HG02623 (cell line): ENCODE results near the gene SLC26A3.

Source experiments
- ATAC-seq: cut with Tn5 transposase; IDR thresholded peaks from one replicate; pipeline ENCODE4 v1.9.1; 2021; ENCODE audit warnings: moderate library complexity; ENCODE audit not compliant: unreplicated experiment

Gene SLC26A3

DNA sequence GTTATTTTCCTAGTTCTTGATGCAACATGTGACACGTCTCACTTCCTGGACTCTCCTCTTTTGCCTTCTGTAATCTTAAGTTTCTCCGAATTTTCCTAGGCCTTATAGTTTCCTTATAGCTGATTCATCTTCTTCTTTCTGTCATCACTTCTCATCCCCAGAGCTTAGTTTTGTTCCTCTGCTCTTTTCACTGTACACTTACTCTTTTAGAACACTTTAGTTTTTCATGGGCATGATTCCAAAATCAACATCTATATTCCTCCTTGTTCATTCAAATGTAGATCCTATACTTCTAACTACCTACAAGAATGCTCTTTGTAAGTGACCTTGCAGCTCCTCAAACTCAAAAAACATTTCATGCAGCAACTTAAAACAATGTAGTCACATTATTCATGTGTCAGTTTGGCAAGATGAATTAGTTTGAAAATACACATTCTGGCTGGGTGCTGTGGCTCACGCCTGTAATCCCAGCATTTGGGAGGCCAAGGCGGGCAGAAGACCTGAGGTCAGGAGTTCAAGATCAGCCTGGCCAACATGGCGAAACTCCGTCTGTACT is 13.1 kb upstream of the SLC26A3 start:
- no peak for ATAC-seq

- no peak for ATAC-seq
Observed at GRCh38 chr7:107815254-107815882, 12.3 kb upstream of the SLC26A3 start.

DNA sequence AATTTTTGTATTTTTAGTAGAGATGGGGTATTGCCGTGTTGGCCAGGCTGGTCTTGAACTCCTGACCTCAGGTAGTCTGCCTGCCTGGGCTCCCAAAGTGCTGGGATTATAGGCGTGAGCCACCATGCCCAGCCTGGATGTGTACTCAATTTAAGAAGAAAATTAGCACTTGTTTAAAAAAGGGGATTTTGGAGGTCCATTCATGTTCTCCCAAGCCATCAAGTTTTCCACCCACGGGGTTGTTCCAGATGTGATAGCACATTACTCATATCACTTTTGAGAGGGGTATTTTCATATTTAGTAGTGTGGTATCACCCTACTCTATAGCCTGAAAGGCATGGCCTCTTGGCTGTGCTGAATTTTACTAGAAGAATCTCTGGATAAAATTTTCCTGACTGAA is 10.5 kb upstream of the SLC26A3 start:
- no peak for ATAC-seq

- no peak for ATAC-seq
Observed at GRCh38 chr7:107811934-107812333, 8.9 kb upstream of the SLC26A3 start.

DNA sequence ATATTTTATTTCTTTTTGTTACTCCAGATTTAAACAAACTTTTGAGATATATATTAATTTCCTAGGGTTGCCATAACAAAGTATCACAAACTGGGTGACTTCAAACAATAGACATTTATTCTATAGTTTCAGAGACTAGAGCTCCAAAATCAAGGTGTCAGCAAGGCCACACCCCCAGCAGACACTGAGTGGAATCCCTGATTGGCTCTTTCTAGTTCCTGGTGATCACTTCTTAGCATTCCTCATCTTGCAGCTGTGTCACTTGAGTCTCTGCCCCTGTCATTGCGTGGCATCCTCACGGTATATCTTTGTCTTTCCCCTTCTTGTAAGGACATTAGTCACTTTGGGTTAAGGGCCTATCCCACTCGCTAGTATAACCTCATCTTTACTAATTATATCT is 7.6 kb upstream of the SLC26A3 start:
- no peak for ATAC-seq

GRCh38 chr7:107809179-107809578 is 6.2 kb upstream of the SLC26A3 start:
- no peak for ATAC-seq

DNA sequence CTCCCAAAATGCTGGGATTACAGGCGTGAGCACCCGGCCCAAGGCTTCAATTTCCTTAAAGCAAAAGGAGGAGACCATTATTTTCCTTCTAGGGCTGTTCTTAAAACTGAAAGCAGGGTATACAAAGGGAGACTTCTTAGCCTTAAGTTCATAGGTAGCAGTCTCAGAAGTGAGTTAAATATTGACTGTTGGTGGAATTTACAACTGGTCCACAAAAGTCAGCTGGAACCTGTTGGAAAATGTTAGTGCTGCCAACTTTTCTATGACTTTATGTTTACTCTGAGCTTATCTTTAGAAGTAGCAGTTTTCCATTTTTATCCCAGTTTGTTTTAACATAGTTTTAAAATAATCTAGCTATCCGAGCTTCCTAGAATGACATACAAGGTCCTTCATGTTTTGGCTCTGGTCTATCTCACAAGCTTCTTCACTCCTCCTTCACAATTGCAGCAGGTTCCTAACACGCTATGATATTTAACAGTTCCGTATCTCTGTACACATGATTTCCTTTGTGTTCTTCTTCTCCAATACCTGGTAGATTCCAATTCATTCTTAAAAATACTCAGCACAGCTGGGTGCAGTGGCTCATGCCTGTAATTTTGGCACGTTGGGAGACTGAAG is 3.3 kb downstream of the SLC26A3 start:
- no peak for ATAC-seq

DNA sequence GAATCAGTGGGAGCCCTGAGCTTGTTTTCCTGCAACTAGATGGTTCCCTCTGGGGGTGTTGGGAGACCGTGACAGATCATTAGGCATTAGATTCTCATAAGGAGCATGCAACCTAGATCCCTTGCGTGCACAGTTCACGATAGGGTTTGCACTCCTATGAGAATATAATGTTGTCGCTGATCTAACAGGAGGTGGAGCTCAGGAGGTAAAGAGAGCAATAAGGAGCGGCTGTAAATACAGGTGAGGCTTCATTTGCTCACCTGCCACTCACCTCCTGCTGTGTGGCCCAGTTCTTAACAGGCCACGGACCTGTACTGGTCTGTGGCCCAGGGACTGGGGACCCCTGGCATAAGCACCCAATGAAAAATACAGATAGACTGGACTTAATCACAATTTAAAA is 10.7 kb downstream of the SLC26A3 start:
- ATAC-seq = no peak

DNA sequence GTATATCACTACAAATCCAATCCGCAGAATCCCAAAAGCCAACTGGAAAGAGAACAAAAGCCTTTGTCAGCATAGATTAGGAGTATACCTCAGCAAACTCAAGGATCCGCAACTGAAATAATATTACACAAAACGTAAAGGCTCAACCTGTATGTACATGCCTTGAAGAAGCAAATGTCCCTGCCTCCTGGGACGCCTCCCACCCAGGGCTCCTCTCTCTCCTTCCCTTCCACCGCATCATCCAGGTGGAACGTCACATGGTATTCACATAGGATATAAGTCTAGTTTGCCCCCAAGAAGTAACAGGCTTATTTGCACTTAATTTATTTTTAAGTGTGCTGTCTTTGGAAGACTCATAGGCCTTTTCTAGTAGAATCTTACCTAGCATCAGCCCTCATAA is 13.4 kb downstream of the SLC26A3 start:
- no peak for ATAC-seq

GRCh38 chr7:107788662-107789061 is 14.4 kb downstream of the SLC26A3 start:
- ATAC-seq = no peak

DNA sequence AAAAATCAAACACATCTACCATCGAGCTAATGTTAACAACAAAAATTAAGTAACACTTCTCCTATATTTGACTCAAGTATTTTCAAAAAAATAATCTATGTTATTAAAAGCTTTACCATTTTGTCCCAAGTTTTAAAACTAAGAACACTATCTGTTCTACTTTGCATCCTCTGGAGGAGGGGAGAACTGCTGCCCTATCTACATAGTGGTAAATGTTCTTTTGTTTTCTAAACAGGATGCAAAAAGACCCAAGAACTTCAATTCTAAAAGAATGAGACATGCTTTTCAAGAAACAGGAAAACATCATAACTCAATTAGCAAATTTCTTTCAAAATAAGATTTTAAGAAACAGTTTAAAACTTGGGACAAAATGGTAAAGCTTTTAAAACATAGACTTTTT is 14.8 kb downstream of the SLC26A3 start:
- ATAC-seq = no peak

DNA sequence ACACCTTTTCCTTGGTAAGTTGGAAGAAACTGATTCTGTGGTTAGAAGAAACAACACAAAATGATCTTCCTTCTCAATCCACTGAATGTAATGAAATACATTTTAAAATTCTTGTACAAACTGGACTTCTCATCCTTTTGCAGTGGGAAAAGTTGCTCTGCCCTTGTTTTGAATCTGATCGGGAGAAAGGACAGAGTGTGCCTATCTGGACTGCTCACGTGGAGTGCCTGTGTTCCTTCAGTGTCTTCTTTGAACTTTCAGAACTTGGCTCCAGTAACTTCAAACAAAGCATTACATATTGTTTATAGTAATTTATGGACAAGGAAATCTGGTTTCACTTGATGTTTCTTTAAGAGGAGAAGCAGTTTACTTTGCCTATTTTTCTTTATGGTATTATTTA is 17.1 kb downstream of the SLC26A3 start:
- no peak for ATAC-seq

DNA sequence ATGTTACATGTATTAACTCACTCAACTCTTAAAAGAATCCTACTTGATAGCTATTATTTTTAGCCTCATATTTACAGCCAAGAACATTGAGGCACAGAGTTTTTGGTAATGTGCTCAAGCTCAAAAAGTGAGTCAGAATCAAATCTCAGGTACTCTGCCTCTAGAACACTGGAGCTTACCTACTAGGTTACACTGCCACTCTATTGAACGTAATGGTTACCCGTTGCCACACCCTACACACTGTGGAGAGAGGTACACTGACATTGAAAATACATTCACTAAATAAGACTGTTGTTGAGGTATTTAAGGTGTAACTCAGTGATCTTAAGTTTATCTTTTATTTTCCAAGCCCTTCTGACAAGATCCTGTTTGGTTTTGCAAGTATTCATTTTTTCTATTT is 17.9 kb downstream of the SLC26A3 start:
- no peak for ATAC-seq

DNA sequence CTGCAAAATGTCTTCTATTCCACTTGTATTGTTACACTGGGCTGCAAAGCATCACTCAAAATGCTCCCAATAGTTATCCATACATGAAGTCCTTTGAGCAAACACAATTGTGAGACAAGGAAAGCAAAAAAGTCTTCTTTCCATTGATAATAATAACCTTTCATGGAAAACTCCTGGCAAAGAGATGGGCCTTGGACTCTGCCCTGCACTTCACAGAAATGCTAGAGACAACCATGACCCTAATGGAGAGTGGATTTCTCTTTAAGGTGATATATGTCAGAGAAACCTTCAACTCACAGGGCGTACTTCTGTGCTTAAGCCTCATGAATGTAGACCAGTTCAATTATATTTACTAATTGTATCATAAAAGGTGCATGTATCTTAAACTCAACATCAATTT is 19.4 kb downstream of the SLC26A3 start:
- ATAC-seq = no peak

DNA sequence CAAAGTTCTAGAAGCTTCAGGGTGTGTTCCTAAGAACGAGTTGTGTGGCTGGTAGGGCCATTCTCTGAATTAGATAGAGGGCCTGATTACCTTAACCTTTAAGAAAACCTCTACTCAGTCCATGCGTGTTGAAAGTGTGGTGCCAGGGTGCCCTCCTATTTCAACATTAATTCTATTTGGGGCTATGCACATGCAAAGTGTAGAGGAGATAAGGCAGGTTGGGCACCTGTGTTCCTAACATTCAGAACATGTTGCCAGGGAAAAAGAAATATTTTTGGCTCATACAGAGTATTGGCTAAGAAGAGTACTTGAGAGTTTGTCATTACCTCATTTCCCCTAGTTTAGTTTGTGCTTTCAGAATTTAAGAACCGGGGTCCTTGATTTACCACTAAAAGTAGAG is 20.6 kb downstream of the SLC26A3 start:
- no peak for ATAC-seq

- ATAC-seq = no peak
Observed at GRCh38 chr7:107779647-107780099, 23.4 kb downstream of the SLC26A3 start.

- ATAC-seq = no peak
Observed at GRCh38 chr7:107778283-107778682, 24.7 kb downstream of the SLC26A3 start.

- no peak for ATAC-seq
Observed at GRCh38 chr7:107777702-107778101, 25.3 kb downstream of the SLC26A3 start.

DNA sequence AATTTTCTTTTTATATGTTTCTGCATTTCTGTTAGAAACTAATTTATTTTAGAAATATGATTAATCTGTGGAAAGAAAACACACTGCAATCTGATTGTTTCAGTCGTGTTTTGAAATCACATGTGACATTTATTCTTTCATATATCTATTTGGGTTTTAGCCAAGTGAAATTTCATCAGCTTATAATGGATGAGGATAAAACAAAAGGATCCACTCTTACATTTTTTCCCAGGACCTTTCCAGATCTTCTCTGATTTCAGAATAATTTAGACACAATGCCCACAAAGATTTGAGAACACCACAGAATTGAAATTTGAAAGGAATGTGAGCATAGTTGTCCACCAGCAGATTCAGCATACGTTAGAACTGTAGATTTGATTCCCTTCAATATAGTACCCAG is 30.0 kb downstream of the SLC26A3 start:
- no peak for ATAC-seq

- ATAC-seq = no peak
Observed at GRCh38 chr7:107768263-107768662, 34.8 kb downstream of the SLC26A3 start.

GRCh38 chr7:107767391-107767790 is 35.6 kb downstream of the SLC26A3 start:
- no peak for ATAC-seq

DNA sequence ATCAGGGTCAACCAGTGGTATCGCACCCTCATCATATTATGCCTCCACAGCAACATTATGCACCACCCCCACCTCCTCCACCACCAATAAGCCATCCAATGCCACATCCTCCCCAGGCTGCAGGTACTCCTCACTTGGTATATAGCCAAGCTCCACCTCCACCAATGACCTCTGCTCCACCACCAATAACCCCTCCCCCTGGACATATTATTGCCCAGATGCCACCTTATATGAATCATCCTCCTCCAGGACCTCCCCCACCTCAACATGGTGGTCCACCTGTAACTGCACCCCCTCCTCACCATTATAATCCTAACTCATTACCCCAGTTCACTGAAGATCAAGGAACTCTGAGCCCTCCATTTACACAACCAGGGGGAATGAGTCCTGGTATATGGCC is 44.4 kb downstream of the SLC26A3 start:
- no peak for ATAC-seq

- ATAC-seq = no peak
Observed at GRCh38 chr7:107754642-107755041, 48.4 kb downstream of the SLC26A3 start.
